Measurements from ENCODE around the gene IQUB.

DNA sequence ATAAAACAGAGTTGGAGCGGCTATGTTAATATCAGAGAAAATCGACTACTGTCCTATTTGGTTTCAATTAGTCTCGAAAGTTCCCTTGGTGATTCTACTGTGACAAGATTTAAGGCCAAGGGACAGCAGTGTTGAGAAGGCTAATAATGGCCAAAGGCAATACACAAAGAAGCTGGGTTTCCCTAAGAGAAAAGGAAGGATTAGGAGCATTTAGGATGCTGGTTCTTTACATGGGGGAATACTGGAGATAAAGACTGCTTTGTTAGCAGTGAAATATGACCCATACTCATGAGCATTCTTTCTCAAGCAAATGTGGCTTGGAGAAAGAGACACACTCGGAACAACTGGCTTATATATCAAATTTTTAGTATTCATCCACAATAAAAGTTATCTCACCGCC is 32.2 kb downstream of the IQUB start:
- TF ChIP-seq KAT7 (CRISPR knock-in tag; IDR thresholded peaks at IDR 0.05; ENCODE audit: borderline replicate concordance) = no peak
- TF ChIP-seq MYBL2 (CRISPR knock-in tag; IDR thresholded peaks at IDR 0.05) = no peak
- TF ChIP-seq TCF7 (CRISPR knock-in tag; IDR thresholded peaks at IDR 0.05; ENCODE audit: low read depth) = no peak
- no peak for TF ChIP-seq ETV6 (CRISPR knock-in tag; IDR thresholded peaks at IDR 0.05)
- TF ChIP-seq, protein P1, sequence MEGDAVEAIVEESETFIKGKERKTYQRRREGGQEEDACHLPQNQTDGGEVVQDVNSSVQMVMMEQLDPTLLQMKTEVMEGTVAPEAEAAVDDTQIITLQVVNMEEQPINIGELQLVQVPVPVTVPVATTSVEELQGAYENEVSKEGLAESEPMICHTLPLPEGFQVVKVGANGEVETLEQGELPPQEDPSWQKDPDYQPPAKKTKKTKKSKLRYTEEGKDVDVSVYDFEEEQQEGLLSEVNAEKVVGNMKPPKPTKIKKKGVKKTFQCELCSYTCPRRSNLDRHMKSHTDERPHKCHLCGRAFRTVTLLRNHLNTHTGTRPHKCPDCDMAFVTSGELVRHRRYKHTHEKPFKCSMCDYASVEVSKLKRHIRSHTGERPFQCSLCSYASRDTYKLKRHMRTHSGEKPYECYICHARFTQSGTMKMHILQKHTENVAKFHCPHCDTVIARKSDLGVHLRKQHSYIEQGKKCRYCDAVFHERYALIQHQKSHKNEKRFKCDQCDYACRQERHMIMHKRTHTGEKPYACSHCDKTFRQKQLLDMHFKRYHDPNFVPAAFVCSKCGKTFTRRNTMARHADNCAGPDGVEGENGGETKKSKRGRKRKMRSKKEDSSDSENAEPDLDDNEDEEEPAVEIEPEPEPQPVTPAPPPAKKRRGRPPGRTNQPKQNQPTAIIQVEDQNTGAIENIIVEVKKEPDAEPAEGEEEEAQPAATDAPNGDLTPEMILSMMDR (IDR thresholded peaks at IDR 0.05) = no peak
- no peak for TF ChIP-seq ZNF263 (CRISPR knock-in tag; IDR thresholded peaks at IDR 0.05; ENCODE audit: low read depth)
- TF ChIP-seq CREB1 (CRISPR knock-in tag; IDR thresholded peaks at IDR 0.05) = no peak
